Cardiac septum (tissue), 1 donor: Measurements from ENCODE around the gene MROH2A. TPM values are rescaled to one million over a fixed set of nuclear protein-coding genes. Genes with fewer than 3 reads are reported as not detected.
"Not testable (repeated sequence)": the region's sequence is repeated elsewhere in the genome, so short reads cannot be mapped to it uniquely, and the experiment has no call there.

Experiments
- DNase-seq: peaks from one replicate; pipeline ENCODE4 v3.0.0-alpha.2; 2020; ENCODE audit warnings: low spot score
- intact Hi-C: fragments of 100-400 bp; cut with DNase I; formaldehyde crosslinking; loops from one replicate; pipeline ENCODE4 v1.14.0; 2022
- long read RNA-seq: library from polyadenylated mRNA; unstranded; transcript quantifications from one replicate; pipeline ENCODE4 v2.0.0, GENCODE V29; 2021
- total RNA-seq: library from RNA; stranded (reverse); fragmentation: NEBNext Ultra II Directional; extraction: Animal tissue kit (Norgen Biotek cat#: 25700); gene quantifications from one replicate; pipeline ENCODE4 v1.2.1, GENCODE V29; 2021
- donor health status: DM: no; HTN: no; CAD: no.

Gene MROH2A, protein sequence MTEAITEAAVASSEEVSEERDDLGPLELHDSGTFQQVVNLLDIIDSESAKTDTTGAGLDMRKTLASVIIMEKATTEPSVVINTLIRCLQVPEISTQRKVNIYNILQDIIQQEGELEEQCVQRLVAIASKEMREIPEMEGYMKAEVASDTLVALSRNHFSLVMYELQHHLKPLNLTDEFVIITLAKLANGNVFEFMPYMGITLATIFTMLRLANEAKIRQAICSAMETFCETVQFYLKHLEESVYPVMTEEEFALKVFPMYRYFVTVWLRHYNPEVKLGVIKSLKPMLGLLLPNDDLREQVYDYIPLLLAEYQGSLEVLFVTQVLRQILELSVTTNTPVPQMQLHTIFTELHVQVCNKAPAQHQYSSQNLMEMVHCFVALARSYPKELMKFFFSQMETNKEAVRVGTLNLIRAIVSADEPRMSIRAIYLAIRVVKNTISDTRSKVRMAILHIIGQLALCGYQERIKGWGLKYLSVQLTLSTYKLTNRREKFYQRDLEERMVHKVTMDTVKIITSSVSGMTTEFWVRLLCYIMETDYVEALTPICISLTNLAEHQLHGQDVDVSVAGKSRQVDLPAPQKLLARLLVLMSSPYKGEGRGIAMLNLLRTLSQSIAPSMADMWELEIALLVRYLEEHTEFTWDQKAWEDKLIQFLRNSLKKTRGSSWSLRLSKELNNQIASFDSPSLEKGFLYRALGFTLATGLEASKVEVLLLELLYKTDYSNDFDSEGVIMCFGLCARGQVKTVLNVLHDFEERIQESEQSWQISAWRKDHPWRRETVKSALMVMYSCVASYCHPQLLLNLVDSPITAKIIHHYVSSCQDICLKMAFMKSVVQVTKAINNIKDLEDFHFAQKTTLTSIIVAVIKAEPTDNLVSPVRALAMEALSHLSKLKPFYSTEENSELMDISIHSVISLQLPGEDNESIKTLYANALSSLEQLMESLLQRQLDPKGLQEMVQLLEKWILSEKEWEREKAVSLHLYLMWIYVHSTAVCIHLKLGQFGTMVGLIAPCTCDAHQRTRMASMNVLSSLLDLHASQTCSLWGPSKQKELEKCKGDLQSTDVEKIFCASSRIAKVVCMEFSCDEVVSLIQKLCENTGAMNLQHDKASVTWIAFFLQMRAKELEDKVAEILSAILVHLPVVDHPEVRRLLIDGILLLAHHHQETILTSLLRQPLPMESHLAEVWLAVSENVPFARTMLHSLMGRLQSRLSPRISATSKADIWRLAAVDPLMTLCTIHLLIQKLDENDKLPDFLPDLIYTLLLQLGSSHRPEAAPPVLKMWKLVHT (N-terminal part only)
- total RNA-seq = not detected
- long read RNA-seq = 0 reads

DNA sequence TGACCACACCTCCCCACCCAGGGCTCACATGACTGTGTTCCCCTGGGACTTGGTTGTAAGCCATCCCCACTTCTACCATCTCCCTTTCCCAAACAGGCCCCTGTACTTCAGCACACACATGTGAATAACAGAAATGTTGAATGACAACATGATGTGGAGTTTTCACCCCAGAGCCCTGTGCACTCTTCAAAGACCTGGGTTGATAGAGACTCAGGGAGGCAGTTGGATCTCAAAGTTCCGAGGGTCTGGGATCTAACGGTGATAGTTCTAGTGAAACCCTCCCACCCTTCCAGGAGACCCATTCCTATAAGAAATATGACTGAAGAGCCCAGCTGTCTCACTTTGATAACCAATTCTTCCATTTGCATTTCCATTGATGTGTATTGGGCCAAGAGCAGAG lies at the start of gene MROH2A:
TSS of gene MROH2A (plus strand) at position 301 of the 400 bp plus-strand sequence. CDS start 1,029 bp downstream, outside the sequence.
- DNase-seq = no peak
- intact Hi-C loops = no loop called here

DNA sequence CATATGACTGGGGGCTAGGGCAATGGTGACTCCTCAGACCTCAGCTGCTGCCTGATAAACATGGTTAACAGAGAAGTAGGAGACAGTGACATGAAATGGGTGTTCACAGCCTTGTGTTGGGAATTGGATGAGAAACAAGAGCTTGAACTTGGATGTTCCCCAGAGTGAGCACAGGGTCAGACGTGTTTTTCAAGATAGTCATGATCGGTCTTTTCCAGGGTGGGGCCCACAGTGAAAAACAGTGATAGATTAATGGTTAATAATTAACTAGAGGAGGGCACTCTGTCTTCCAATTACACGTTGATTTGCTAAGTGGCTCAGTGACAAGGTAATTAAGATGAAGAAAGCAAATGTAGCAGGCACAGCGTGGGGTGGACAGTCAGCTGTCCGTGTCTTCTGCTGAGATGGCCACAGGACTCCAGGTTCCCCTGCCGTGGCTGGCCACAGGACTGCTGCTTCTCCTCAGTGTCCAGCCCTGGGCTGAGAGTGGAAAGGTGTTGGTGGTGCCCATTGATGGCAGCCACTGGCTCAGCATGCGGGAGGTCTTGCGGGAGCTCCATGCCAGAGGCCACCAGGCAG lies 49.3 kb upstream of the MROH2A start, which contains the start of gene UGT1A3:
TSS of gene UGT1A3 (plus strand) at position 320 of the 579 bp plus-strand sequence. CDS start at position 405, 85 bp downstream.
- DNase-seq = no peak
- intact Hi-C loops = no loop called here

DNA sequence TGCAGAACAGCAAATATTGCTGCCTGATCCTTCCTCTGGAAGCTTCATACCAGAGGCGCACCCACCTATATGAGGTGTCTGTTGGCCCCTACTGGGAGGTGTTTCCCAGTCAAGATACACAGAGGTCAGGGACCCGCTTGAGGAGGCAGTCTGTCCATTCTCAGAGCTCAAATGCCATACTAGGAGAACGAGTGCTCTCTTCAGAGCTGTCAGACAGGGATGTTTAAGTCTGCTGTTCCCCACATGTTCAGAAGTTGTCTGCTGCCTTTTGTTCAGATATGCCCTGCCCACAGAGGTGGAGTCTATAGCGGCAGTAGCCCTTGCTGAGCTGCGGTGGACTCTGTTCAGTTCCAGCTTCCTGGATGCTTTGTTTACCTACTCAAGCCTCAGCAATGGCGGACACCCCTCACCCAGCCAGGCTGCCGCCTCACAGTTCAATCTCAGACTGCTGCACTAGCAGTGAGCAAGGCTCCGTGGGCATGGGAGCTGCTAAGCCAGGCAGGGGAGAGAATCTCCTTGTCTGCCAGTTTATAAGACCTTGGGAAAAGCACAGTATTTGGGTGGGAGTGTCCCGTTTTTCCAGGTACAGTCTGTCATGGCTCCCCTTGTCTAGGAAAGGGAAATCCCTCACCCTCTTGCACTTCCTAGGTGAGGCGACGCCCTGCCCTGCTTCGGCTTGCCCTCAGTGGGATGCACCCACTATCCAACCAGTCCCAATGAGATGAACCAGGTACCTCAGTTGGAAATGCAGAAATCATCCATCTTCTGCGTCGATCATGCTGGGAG lies 41.1 kb upstream of the MROH2A start:
- DNase-seq, intact Hi-C loops: not testable (repeated sequence)

DNA sequence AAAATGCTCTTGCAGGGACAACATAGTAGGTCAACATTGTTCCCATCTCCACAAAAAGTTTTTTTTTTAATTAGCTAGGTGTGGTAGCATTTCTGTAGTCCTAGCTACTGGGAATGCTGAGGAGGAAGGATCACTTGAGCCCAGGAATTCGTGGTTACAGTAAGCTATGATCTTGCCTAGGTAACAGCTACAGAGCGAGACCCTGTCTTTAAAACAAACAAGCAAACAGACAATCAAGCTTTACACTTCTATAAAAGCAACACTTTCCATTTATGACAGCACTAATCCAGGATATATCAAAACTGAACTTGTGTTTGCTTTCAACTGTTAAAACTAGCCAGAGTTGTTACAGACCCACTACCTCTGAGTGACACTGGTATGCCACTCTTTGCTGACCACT lies 37.3 kb upstream of the MROH2A start:
- intact Hi-C loops = no loop called here
- DNase-seq = no peak

DNA sequence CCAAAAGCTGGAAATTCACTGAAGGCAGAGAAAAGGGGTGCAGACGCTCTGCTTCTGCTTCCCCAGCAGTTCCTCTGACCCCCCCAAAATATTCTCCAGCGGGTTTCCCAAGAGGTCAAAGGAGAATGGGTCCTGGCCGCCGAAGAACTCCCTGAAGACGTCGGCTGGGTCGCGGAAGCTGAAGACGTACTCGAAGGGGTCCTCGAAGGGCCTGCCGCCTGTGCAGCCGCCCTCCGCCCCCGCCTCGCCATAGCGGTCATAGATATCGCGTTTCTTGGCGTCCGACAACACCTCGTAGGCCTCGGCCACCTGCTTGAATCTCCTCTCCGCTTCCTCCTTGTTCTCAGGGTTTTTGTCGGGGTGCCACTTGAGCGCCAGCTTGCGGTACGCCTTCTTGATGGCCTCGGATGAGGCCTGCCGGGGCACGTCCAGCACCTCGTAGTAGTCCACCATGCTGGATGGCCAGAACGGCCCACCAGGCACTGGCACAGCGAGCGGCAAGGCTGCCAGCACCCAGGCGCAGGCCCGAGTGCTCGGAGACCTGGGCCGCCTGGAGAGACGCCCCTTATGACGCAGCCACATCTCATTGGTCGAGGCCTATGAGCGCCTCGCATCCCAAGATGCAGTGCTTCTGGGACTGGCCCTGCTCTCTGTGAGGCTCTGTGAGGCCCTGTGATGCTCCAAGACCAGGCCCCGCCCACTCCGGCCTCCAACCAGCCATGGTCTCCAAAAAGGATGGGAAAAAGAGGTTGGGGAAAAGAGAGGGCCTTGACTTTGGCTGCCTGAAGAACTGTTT lies 34.5 kb upstream of the MROH2A start:
- intact Hi-C loops = no loop called here
- DNase-seq = no peak

DNA sequence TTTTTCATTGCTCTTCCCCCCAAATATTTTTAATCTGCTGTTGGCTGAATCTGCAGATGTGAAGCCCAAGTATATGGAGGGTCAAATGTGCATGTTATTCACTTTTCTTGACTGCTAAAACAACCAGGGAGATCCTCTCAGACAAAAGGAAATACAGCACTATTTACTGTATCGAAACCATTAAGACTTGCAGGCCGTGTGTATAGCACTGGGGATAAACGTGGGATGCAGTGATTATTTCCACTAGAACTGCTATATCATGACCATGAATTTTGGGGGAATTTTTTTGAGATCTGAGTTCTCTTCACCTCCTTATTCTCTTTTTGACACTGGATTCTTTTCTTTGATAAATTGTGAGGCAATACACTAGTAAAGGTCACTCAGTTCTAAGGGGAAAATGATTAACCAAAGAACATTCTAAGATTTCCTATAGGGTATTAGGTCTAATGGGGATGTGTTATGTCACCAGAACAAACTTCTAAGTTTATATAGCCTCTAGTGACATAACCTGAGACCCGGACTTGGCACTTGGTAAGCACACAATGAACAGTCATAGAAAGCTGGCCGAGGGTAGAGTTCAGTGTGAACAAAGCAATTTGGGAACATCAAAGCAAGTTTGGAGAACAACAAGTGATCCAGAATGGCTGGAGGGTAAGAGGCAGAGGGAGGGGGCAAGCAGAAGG lies 32.9 kb upstream of the MROH2A start:
- DNase-seq = no peak
- intact Hi-C loops = no loop called here

DNA sequence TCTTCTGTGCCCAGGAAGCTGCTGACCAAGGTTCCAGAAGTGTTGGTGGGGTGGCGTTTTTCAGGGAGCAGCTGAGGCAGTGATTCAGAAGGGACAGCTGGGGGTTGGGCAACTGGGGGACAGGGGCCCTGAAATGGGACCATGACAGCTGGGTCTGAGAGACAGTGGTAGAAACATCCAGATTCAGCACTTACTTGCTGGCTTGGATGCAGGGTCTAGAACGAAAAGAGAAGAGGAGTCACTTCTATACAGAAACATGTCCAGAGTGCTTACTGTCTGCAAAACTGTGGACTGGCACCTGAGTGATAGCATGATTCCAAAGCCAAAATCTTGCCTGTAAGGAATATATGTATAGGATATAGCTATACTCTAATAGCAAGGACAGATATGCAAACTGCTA lies 32.3 kb upstream of the MROH2A start:
- intact Hi-C loops, DNase-seq: not testable (repeated sequence)

DNA sequence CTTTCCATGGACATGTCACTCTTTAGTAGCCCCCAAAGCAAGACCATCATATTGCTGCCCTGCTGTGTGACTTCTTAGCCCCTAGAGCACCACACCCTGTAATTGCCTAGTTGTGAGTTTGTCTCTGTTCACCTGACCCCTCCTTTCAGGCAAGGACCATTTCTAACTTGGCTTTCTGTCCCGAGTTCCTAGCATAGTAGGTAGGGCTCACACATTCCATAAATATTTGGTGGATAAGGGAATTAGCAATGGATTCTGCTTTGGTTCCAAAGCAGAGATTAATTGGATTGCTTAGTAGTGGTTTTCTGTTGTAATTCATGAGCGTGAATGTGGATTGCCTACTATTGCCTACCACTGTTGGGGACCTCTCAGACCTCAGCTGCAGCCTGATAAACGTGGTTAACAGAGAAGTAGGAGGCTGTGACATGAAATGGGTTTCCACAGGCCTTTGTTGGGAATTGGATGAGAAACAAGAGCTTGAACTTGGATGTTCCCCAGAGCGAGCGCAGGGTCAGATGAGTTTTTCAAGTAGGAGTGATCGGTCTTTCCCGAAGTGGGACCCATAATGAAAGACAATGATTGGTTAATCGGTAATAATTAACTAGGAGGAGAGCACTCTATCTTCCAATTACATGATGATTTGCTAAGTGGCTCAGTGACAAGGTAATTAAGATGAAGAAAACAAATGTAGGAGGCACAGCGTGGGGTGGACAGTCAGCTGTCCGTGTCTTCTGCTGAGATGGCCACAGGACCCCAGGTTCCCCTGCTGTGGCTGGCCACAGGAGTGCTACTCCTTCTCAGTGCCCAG lies 31.5 kb upstream of the MROH2A start:
- DNase-seq = no peak
- intact Hi-C loops = no loop called here

DNA sequence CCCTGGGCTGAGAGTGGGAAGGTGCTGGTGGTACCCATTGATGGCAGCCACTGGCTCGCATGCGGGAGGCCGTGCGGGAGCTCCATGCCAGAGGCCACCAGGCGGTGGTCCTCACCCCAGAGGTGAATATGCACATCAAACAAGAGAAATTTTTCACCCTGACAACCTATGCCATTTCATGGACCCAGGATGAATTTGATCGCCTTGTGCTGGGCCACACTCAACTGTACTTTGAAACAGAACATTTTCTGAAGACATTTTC lies 30.9 kb upstream of the MROH2A start:
- DNase-seq = no peak
- intact Hi-C loops = no loop called here

DNA sequence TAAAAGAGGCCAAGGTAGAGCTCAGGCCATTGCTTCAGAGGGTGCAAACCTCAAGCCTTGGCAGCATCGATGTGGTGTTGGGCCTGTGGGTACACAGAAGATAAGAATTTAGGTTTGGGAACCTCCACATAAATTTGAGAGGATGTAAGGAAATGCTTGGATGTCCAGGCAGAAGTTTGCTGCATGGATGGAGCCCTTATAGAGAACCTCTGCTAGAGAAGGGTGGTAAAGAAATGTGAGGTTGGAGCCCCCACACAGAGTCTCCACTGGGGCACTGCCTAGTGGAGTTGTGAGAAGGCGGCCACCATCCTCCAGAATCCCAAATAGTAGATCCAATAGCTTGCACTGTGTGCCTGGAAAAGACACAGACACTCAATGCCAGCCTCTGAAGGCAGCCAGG lies 27.4 kb upstream of the MROH2A start:
- DNase-seq, intact Hi-C loops: not testable (repeated sequence)

DNA sequence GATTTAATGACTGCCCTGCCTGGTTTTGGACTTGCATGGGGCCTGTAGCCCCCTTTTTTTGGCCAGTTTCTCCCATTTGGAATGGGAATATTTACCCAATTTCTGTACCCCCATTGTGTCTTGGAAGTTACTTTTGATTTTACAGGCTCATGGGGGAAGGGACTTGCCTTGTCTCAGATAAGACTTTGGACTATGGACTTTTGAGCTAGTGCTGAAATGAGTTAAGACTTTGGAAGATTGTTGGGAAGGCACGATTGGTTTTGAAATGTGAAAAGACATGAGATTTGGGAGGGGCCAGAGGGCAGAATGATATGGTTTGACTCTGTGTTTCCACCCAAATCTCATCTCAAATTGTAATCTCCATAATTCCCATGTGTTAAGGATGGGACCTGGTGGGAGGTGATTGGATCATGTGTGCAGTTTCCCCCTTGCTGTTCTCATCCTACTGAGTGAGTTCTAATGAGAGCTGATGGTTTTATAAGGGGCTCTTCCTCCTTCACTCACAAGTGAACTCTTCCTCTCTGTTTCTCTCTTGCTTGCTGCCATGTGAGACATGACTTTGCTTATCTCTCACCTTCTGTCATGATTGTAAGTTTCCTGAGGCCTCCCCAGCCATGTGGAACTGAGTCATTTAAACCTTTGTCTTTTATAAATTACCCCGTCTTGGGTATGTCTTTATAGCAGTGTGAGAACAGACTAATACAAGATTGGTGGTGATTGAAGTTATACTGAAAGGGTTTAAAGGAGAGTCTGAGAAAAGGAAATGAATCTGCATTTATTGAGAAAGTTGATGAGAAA lies 26.7 kb upstream of the MROH2A start:
- DNase-seq, intact Hi-C loops: not testable (repeated sequence)

DNA sequence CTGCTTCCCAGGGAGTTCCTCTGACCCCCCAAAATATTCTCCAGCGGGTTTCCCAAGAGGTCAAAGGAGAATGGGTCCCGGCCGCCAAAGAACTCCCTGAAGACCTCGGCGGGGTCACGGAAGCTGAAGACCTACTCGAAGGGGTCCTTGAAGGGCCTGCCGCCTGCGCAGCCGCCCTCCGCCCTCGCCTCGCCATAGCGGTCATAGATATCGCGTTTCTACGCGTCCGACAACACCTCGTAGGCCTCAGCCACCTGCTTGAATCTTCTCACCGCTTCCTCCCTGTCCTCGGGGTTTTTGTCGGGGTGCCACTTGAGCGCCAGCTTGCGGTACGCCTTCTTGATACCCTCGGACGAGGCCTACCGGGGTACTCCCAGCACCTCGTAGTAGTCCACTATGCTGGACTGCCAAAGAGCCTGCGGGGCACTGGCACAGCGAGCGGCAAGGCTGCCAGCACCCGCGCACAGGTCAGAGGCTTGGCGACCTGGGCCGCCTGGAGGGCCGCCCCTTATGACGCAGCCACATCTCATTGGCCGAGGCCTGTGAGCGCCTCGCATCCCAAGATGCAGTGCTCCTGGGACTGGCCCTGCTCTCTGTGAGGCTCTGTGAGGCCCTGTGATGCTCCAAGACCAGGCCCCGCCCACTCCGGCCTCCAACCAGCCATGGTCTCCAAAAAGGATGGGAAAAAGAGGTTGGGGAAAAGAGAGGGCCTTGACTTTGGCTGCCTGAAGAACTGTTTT lies 23.1 kb upstream of the MROH2A start:
- intact Hi-C loops = no loop called here
- DNase-seq = no peak

DNA sequence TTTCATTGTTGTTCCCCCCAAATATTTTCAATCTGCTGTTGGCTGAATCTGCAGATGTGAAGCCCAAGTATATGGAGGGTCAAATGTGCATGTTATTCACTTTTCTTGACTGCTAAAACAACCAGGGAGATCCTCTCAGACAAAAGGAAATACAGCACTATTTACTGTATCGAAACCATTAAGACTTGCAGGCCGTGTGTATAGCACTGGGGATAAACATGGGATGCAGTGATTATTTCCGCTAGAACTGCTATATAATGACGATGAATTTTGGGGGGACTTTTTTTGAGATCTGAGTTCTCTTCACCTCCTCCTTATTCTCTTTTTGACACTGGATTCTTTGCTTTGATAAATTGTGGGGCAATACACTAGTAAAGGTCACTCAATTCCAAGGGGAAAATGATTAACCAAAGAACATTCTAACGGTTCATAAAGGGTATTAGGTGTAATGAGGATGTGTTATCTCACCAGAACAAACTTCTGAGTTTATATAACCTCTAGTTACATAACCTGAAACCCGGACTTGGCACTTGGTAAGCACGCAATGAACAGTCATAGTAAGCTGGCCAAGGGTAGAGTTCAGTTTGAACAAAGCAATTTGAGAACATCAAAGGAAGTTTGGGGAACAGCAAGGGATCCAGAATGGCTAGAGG lies 21.6 kb upstream of the MROH2A start:
- no peak for DNase-seq
- intact Hi-C loops = no loop called here

DNA sequence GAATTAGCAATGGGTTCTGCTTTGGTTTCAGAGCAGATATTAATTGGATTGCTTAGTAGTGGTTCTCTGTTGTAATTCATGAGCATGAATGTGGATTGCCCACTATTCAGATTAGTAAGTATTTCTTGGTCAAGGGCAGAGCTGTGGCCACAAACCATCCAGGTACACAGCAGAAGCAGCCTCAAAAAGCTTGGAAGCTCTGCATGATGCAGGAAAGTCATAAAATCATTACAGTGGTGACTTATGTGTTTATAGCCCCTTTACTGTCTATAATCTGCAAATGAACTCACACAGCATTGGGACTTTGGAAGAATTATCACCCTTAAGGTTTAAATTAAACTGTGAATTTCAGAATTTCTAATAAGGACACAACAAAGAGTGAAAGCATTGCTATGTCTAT lies 20.0 kb upstream of the MROH2A start:
- intact Hi-C loops = no loop called here
- no peak for DNase-seq

DNA sequence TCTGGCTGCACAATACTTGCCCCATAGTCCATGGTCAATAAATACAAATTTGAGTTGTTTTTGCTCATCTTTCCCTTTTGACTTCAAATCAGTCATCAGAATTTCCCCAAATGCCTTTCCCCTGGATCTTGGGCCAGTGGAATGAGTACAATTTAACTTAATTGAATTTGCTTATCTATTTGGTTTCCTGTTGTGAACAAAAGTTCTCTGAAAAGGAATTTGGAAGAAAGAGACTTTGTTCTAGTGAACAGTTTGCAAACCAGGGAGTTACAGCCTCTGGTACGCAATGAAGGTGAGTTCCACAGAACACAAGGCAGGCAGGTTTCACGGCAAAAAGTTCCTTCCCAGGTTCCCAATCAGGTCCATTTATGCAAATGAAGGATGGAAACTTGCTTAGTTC lies 19.3 kb upstream of the MROH2A start:
- DNase-seq = no peak
- intact Hi-C loops = no loop called here
